Neural progenitor cell (in vitro differentiated cells): ENCODE data around the gene HMX3.

Source experiments
- EZH2 ChIP-seq: fragments of 200-600 bp; sonication (generic); IDR thresholded peaks from 2 replicates; pipeline ENCODE4 v1.6.1; 2017; ENCODE audit warnings: antibody characterized with exemption, mild to moderate bottlenecking, moderate library complexity
- EZH2phosphoT487 ChIP-seq: fragments of 200-600 bp; sonication (generic); IDR thresholded peaks from 2 replicates; pipeline ENCODE4 v1.6.1; 2017; ENCODE audit warnings: antibody characterized with exemption
- TF ChIP-seq, protein P1 (sequence below): fragments of 200-600 bp; sonication (generic); IDR thresholded peaks from 2 replicates; pipeline ENCODE4 v1.5.1; 2017; ENCODE audit warnings: antibody characterized with exemption, mild to moderate bottlenecking

DNA sequence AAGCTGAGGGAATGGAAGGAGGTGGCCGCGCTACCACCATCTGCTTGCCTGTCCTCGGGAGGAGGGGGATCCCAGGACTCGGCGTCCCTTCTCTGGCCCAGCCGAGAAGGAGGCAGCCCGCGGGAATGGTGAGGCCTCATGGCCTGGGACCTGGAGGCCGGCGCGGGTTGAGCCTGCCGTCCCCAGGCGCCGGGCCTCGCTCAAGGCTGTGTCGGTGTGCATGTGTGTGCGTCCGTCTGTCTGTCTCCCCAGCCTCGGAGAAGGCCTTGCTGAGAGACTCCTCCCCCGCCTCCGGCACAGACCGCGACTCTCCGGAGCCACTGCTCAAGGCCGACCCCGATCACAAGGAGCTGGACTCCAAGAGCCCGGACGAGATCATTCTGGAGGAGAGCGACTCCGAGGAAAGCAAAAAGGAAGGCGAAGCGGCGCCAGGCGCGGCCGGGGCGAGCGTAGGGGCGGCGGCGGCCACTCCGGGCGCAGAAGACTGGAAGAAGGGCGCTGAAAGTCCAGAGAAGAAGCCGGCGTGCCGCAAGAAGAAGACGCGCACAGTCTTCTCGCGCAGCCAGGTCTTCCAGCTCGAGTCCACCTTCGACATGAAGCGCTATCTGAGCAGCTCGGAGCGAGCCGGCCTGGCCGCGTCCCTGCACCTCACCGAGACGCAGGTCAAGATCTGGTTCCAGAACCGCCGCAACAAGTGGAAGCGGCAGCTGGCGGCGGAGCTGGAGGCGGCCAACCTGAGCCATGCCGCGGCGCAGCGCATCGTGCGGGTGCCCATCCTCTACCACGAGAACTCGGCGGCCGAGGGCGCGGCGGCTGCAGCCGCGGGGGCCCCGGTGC, 1.3 kb downstream of the HMX3 start:
- TF ChIP-seq, protein P1, sequence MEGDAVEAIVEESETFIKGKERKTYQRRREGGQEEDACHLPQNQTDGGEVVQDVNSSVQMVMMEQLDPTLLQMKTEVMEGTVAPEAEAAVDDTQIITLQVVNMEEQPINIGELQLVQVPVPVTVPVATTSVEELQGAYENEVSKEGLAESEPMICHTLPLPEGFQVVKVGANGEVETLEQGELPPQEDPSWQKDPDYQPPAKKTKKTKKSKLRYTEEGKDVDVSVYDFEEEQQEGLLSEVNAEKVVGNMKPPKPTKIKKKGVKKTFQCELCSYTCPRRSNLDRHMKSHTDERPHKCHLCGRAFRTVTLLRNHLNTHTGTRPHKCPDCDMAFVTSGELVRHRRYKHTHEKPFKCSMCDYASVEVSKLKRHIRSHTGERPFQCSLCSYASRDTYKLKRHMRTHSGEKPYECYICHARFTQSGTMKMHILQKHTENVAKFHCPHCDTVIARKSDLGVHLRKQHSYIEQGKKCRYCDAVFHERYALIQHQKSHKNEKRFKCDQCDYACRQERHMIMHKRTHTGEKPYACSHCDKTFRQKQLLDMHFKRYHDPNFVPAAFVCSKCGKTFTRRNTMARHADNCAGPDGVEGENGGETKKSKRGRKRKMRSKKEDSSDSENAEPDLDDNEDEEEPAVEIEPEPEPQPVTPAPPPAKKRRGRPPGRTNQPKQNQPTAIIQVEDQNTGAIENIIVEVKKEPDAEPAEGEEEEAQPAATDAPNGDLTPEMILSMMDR: no peak
- TF ChIP-seq EZH2: peak; percentile 99
- peak; percentile 99 for TF ChIP-seq EZH2phosphoT487
